B cell (primary cell): ENCODE measurements around the gene PRKAG2. TPM values are rescaled to one million over a fixed set of nuclear protein-coding genes. Genes with fewer than 3 reads are reported as not detected.

Experiments
- ATAC-seq: fragments of 200-7000 bp; cut with Tn5 transposase; one replicate; pipeline ENCODE4 v1.10.0; 2021; ENCODE audit warnings: low read depth, mild to moderate bottlenecking, moderate number of reproducible peaks, moderate library complexity
- CTCF ChIA-PET: fragments of 350-600 bp; sonication (Branson Sonifier 250); formaldehyde crosslinking; loops from one replicate; lab custom pipeline; 2021; ENCODE audit warnings: antibody characterized with exemption, inconsistent platforms; lab: Charles Lee
- POLR2A ChIA-PET: fragments of 350-600 bp; sonication (Branson Sonifier 250); formaldehyde crosslinking; loops from one replicate; lab custom pipeline; 2021; ENCODE audit warnings: antibody characterized with exemption; lab: Charles Lee
- DNase-seq: peaks from one replicate; pipeline ENCODE4 v3.0.0; 2013
- H2AFZ ChIP-seq: 2 replicates; pipeline ENCODE4 v1.6.1; 2012; ENCODE audit warnings: mild to moderate bottlenecking, low read depth, low read length; ENCODE audit not compliant: insufficient read depth, poor library complexity, severe bottlenecking
- H3K27ac ChIP-seq, 2 donors: 1 replicate in 1 of 2; 2 replicates in 1 of 2; pipeline ENCODE4 v1.5.1; 2012 to 2013; ENCODE audit warnings: low read length in 2 of 2, mild to moderate bottlenecking in 2 of 2, moderate library complexity in 1 of 2
- H3K27me3 ChIP-seq, 4 experiments: fragments of 200-600 bp in 1 of 4; sonication (generic) in 1 of 4; replicated peaks in 1 of 4; 1 replicate in 2 of 4; 2 replicates in 2 of 4; pipeline versions ENCODE4 v1.6.1 to v1.7.0; 2013 to 2016; ENCODE audit warnings: low read length in 3 of 4, mild to moderate bottlenecking in 2 of 4, mixed read lengths in 1 of 4, moderate library complexity in 1 of 4; ENCODE audit not compliant: insufficient read depth in 4 of 4, control insufficient read depth in 3 of 4; ENCODE audit errors: control extremely low read depth in 1 of 4
- H3K36me3 ChIP-seq, 2 experiments: replicated peaks in 1 of 2; 1 replicate in 1 of 2; 2 replicates in 1 of 2; pipeline versions ENCODE4 v1.6.1 to v1.7.1; 2013; ENCODE audit warnings: low read length in 1 of 2; ENCODE audit not compliant: insufficient read depth in 2 of 2, control insufficient read depth in 1 of 2; ENCODE audit errors: control extremely low read depth in 1 of 2, extremely low read depth in 1 of 2
- H3K4me1 ChIP-seq, 2 donors: fragments of 200-600 bp in 1 of 2; sonication (generic) in 1 of 2; 1 replicate in 1 of 2; 2 replicates in 1 of 2; pipeline versions ENCODE4 v1.5.1 to v1.6.1; 2013 to 2017; ENCODE audit warnings: low read length in 2 of 2; ENCODE audit not compliant: control insufficient read depth in 2 of 2, insufficient read depth in 2 of 2
- H3K4me2 ChIP-seq: replicated peaks from 2 replicates; pipeline ENCODE3; 2012; ENCODE audit warnings: mild to moderate bottlenecking, low read depth, low read length; ENCODE audit not compliant: poor library complexity, severe bottlenecking
- H3K4me3 ChIP-seq, 5 experiments: fragments of 200-600 bp in 1 of 5; sonication (generic) in 1 of 5; 1 replicate in 3 of 5; 2 replicates in 2 of 5; pipeline versions ENCODE4 v1.5.1 to v1.7.0; 2011 to 2016; ENCODE audit warnings: low read length in 4 of 5, mild to moderate bottlenecking in 4 of 5, low read depth in 2 of 5, control low read depth in 1 of 5, moderate library complexity in 1 of 5; ENCODE audit not compliant: insufficient read depth in 1 of 5; ENCODE audit errors: control extremely low read depth in 1 of 5, extremely low read depth in 1 of 5
- H3K79me2 ChIP-seq: fragments of 200-600 bp; sonication (generic); one replicate; pipeline ENCODE4 v1.6.0; 2016; ENCODE audit warnings: low read length; ENCODE audit not compliant: control insufficient read depth, insufficient read depth
- H3K9ac ChIP-seq: fragments of 200-600 bp; sonication (generic); 2 replicates; pipeline ENCODE4 v1.6.1; 2017; ENCODE audit warnings: mild to moderate bottlenecking, low read length, moderate library complexity
- H3K9me3 ChIP-seq, 3 donors: one replicate each; pipeline versions ENCODE4 v1.6.1 to v1.7.1; 2013; ENCODE audit warnings: low read length in 2 of 3; ENCODE audit not compliant: control insufficient read depth in 2 of 3, insufficient read depth in 1 of 3; ENCODE audit errors: control extremely low read depth in 1 of 3
- H4K20me1 ChIP-seq: 2 replicates; pipeline ENCODE4 v1.6.0; 2012; ENCODE audit warnings: mild to moderate bottlenecking, low read length; ENCODE audit not compliant: insufficient read depth, control insufficient read depth, poor library complexity, severe bottlenecking
- H3K27ac Mint-ChIP-seq: one replicate; pipeline ENCODE4 v1.8.0; 2021; ENCODE audit warnings: mixed read lengths
- H3K27me3 Mint-ChIP-seq: one replicate; pipeline ENCODE4 v1.8.0; 2021; ENCODE audit warnings: mixed read lengths
- H3K4me1 Mint-ChIP-seq: one replicate; pipeline ENCODE4 v1.8.0; 2021; ENCODE audit warnings: mixed read lengths
- H3K4me3 Mint-ChIP-seq: one replicate; pipeline ENCODE4 v1.8.0; 2021; ENCODE audit warnings: mixed read lengths
- H3K9me3 Mint-ChIP-seq: one replicate; pipeline ENCODE4 v1.8.0; 2022; ENCODE audit warnings: mixed read lengths; ENCODE audit not compliant: insufficient read depth
- CTCF ChIP-seq: fragments of 200-600 bp; IDR thresholded peaks from one replicate; pipeline ENCODE4 v1.8.0; 2022; ENCODE audit warnings: antibody characterized with exemption, mild to moderate bottlenecking
- EZH2 ChIP-seq: IDR thresholded peaks from 2 replicates; pipeline ENCODE4 v1.6.1; 2012; ENCODE audit warnings: borderline replicate concordance, low read depth, mild to moderate bottlenecking, moderate library complexity, low read length; ENCODE audit not compliant: insufficient read depth, poor library complexity, severe bottlenecking
- WGBS: methylation state at CpG from one replicate; pipeline ENCODE4 v1.1.5; 2013; ENCODE audit warnings: missing lambda C conversion rate; ENCODE audit not compliant: insufficient coverage; 5-methylcytosine and 5-hydroxymethylcytosine counted together
- intact Hi-C: fragments of 100-400 bp; cut with micrococcal nuclease; formaldehyde crosslinking; loops from one replicate; pipeline ENCODE4 v1.10.0; 2022
- polyA plus RNA-seq: library from polyadenylated mRNA; depleted of rRNA; stranded (reverse); fragments of >200 nt; gene quantifications from 2 replicates; pipeline ENCODE4 v1.2.3, GENCODE V29; 2012
- total RNA-seq, 2 donors: library from RNA; stranded (reverse); fragments of 120-200 nt in 1 of 2; gene quantifications; 1 replicate in 1 of 2; 2 replicates in 1 of 2; pipeline versions ENCODE4 v1.2.3 to v1.2.4, GENCODE V29; 2013 to 2022

PRKAG2 gene
- total and polyA plus RNA-seq, 2 donors (not counting 1 experiment from before 2014, with no cell fraction given): 22.1 to 56.3 TPM

- H3K4me3 ChIP-seq: no peak overlapping the region
- H3K9ac ChIP-seq: no peak overlapping the region
- no peaks in the 10 kb centered on the region for H4K20me1 ChIP-seq
- POLR2A ChIA-PET: no interaction called here
- H3K4me2 ChIP-seq: no peak overlapping the region
- intact Hi-C loops: no loop called here
- no peak overlapping the region for H2AFZ ChIP-seq
- H3K79me2 ChIP-seq: no peaks in the 10 kb centered on the region
- peaks cover 6% of the 10 kb centered on the region for H3K9me3 Mint-ChIP-seq
- TF ChIP-seq CTCF (no peak), EZH2 (no peak)
- peaks cover 0 to 16% (median 4%) of the 10 kb centered on the region in 4 experiments for H3K27me3 ChIP-seq
- no peaks in the 10 kb centered on the region for H3K4me1 ChIP-seq
- CTCF ChIA-PET: no interaction called here
- H3K4me3 Mint-ChIP-seq: no peak overlapping the region
- no peak overlapping the region for H3K27ac Mint-ChIP-seq
- DNase-seq (no peak), ATAC-seq (no peak)
- peaks cover 0 to 9% (median 5%) of the 10 kb centered on the region in 3 donors for H3K9me3 ChIP-seq
- H3K27ac ChIP-seq: no peak overlapping the region
- WGBS: 85% methylated on average over 4 of the region's 4 CpGs
- no peaks in the 10 kb centered on the region for H3K36me3 ChIP-seq
- peaks cover 47% of the 10 kb centered on the region for H3K27me3 Mint-ChIP-seq
- H3K4me1 Mint-ChIP-seq: no peaks in the 10 kb centered on the region
Observed at GRCh38 chr7:151540146-151540545, 336.8 kb downstream of the PRKAG2 start.

GRCh38 chr7:151539088-151539671 lies 337.7 kb downstream of the PRKAG2 start:
- no peak for DNase-seq
- Histone ChIP-seq H3K79me2 (no peaks in the 10 kb centered on the region), H3K9ac (no peak overlapping the region), H3K9me3 (peaks cover 0 to 9% (median 5%) of the 10 kb centered on the region in 3 donors), H4K20me1 (no peaks in the 10 kb centered on the region), H3K27me3 (peaks cover 0 to 16% (median 4%) of the 10 kb centered on the region in 4 experiments), H3K4me2 (no peak overlapping the region), H3K36me3 (no peaks in the 10 kb centered on the region), H2AFZ (no peak overlapping the region), H3K27ac (no peak overlapping the region), H3K4me1 (no peaks in the 10 kb centered on the region), H3K4me3 (no peak overlapping the region)
- H3K27ac Mint-ChIP-seq: no peak overlapping the region
- TF ChIP-seq EZH2: no peak
- TF ChIP-seq CTCF: no peak
- H3K27me3 Mint-ChIP-seq: peaks cover 42% of the 10 kb centered on the region
- WGBS: 89% methylated on average over 9 of the region's 9 CpGs
- CTCF ChIA-PET: interaction anchor here (0.6 kb wide), 1 partner anchor 80 kb away, joined by 3 read pairs; no protein-coding TSS in a partner anchor
- ATAC-seq: no peak
- H3K4me3 Mint-ChIP-seq: no peak overlapping the region
- POLR2A ChIA-PET: no interaction called here
- H3K9me3 Mint-ChIP-seq: peaks cover 6% of the 10 kb centered on the region
- intact Hi-C loops: no loop called here
- no peaks in the 10 kb centered on the region for H3K4me1 Mint-ChIP-seq
